ENCODE data around the gene RASGRF1. TPM values are rescaled to one million over a fixed set of nuclear protein-coding genes. Genes with fewer than 3 reads are reported as not detected.

The RASGRF1 gene
- total RNA-seq, 1 donor from 2014 or later = not detected

DNA sequence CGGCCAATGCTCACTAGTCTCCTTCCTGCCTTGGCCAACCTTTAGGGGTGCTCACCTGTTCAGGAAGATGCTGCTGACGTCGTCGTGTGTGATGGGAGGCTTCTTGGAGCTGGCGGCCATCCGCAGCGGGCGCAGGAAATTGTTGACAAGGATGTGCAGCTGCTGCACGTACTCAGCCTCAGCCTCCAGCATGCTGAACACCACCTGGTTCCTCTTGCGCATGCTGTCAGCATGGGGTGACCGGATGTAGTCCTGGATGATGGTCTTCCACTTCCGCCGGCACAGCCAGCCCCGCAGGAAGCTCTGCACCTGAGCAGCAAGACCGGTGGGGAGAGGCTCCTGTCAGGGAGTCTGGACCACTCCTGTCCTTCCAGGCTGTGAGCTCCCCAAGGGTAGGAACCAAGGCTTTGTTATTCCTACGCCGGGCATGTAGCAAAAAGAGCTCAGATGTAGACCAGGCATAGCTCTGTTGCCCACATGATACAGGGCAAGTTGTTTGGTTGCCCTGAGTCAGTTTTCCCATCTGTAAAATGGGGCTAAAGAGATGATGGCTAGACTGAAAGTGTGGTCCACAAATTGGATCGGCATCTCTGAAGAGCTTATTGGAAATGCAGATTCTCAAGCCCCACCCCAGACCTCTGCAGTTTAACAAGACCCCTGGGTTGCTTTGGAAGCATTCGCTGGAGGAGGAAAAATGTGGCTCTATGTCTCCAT is 43.7 kb downstream of the RASGRF1 start:
- TF ChIP-seq, protein P1, sequence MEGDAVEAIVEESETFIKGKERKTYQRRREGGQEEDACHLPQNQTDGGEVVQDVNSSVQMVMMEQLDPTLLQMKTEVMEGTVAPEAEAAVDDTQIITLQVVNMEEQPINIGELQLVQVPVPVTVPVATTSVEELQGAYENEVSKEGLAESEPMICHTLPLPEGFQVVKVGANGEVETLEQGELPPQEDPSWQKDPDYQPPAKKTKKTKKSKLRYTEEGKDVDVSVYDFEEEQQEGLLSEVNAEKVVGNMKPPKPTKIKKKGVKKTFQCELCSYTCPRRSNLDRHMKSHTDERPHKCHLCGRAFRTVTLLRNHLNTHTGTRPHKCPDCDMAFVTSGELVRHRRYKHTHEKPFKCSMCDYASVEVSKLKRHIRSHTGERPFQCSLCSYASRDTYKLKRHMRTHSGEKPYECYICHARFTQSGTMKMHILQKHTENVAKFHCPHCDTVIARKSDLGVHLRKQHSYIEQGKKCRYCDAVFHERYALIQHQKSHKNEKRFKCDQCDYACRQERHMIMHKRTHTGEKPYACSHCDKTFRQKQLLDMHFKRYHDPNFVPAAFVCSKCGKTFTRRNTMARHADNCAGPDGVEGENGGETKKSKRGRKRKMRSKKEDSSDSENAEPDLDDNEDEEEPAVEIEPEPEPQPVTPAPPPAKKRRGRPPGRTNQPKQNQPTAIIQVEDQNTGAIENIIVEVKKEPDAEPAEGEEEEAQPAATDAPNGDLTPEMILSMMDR (IDR thresholded peaks at IDR 0.05; ENCODE audit: borderline replicate concordance) = no peak
- Histone ChIP-seq H3K4me1 (no peaks in the 10 kb centered on the region), H3K9me3 (replicated peaks) (peaks cover 11% of the 10 kb centered on the region), H3K36me3 (no peaks in the 10 kb centered on the region), H3K4me3 (no peak overlapping the region), H3K27me3 (ENCODE audit: low read depth) (no peaks in the 10 kb centered on the region), H3K27ac (replicated peaks) (no peak overlapping the region)
- no peak for DNase-seq
- intact Hi-C loops (cut with micrococcal nuclease) = no loop called here

DNA sequence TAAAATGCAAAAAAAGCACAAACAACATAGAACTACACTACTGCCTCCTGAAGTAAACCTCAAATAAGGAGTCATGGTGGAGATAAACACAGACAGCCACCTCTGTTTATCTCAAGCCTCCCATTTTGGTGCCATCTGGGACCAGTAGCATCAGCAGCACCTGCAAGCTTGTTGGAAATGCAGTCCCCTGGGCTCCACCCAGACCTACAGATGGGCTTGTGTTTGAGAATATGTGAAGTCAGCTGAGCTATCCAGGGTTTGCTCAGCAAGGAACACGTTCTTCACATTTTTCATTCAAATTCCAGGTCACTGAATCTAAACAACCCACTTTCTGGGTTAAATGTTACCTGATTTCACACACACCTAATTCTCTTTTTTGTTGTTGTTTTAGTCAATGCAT is 45.5 kb downstream of the RASGRF1 start:
- Histone ChIP-seq H3K27ac (replicated peaks) (no peak overlapping the region), H3K4me3 (no peak overlapping the region), H3K36me3 (no peaks in the 10 kb centered on the region), H3K9me3 (replicated peaks) (peaks cover 11% of the 10 kb centered on the region), H3K27me3 (ENCODE audit: low read depth) (no peaks in the 10 kb centered on the region), H3K4me1 (no peaks in the 10 kb centered on the region)
- no peak for DNase-seq
- TF ChIP-seq, protein P1 (IDR thresholded peaks at IDR 0.05; ENCODE audit: borderline replicate concordance) = no peak
- intact Hi-C loops (cut with micrococcal nuclease) = no loop called here

DNA sequence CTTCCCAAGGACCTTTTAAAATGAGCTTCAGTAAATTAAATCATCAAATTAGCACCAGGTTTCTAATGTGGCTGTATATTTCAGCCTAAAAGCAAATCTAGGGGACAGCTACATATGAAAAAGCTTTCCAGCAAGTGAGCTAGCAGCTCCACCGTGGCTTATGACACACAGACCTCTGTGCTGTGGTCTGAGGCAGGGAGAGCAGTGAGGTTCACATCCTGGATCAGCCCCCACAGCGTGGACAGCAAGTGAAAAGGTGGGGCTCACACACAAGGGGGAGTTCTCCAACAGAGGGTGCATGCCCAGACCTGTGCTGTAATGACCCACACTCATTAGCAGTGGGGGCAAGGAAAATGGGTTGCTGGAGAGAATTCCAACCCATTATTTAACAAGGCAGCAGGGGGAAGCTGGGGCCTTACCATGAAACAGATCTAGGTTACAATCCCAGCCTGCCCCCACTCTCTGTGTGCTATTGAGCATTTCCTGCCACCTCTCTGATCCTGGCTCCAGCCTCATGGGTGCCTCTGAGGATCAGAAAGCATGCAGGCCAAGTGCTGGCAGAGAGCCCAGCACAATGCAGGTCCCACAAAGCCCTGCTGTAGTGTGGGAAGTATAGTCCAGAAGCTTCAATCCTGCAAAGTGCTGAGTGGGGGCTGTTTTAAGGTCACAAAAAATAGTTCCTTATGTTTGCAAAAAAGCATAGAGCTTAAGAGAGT is 48.2 kb downstream of the RASGRF1 start:
- intact Hi-C loops (cut with micrococcal nuclease) = no loop called here
- Histone ChIP-seq H3K9me3 (replicated peaks) (peaks cover 11% of the 10 kb centered on the region), H3K4me3 (no peak overlapping the region), H3K27ac (replicated peaks) (no peak overlapping the region), H3K27me3 (ENCODE audit: low read depth) (peaks cover 10% of the 10 kb centered on the region), H3K36me3 (no peaks in the 10 kb centered on the region), H3K4me1 (no peaks in the 10 kb centered on the region)
- DNase-seq = no peak
- TF ChIP-seq, protein P1 (IDR thresholded peaks at IDR 0.05; ENCODE audit: borderline replicate concordance) = no peak

DNA sequence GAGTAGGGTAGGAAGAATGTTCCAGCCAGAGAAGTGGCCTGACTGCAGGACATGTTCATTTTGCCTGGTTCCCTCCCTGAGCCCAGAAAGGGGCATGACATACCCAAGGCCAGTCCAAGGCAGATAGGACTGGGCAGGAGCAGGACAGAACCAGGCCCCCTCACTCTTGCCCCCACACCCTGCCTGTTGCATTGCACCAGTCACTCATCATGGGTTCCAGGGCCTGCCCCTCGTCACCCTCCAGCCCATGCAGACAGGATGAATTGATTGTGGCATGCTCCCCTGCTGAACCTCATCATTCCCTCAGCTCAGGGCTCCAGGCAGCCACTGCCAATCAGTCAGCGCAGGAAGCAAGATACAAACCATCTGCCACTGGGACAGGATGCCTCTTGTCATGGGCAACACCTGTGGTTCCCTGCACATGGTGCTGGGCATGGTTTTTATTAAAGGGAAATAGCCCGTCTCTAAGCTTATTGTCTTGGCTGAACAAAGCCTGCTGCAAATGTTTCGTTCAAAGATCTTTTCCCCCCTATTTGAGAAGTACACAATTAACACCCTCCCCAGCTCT is 48.9 kb downstream of the RASGRF1 start:
- no peaks in the 10 kb centered on the region for H3K4me1 ChIP-seq
- no peak overlapping the region for H3K4me3 ChIP-seq
- intact Hi-C loops (cut with micrococcal nuclease) = no loop called here
- TF ChIP-seq, protein P1 (IDR thresholded peaks at IDR 0.05; ENCODE audit: borderline replicate concordance) = no peak
- no peak overlapping the region for H3K27ac ChIP-seq (replicated peaks)
- no peak for DNase-seq
- H3K9me3 ChIP-seq (replicated peaks) = peaks cover 11% of the 10 kb centered on the region
- no peaks in the 10 kb centered on the region for H3K36me3 ChIP-seq
- H3K27me3 ChIP-seq (ENCODE audit: low read depth) = peaks cover 16% of the 10 kb centered on the region

DNA sequence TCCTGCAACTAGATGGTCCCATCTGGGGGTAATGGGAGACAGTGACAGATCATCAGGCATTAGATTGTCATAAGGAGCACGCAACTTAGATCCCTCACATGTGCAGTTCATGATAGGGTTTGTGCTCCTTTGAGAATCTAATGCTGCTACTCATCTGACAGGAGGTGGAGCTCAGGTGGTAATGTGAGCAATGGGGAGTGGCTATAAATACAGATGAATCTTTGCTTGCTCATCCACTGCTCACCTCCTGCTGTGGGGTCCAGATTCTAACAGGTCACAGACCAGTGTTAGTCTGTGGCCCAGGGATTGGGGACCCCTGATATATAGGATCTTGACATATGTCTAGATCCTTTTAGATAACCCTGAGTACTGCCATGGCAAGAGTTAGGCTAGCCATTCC is 52.7 kb downstream of the RASGRF1 start:
- no peaks in the 10 kb centered on the region for H3K4me1 ChIP-seq
- peaks cover 15% of the 10 kb centered on the region for H3K9me3 ChIP-seq (replicated peaks)
- TF ChIP-seq, protein P1 (IDR thresholded peaks at IDR 0.05; ENCODE audit: borderline replicate concordance) = no peak
- H3K4me3 ChIP-seq = no peak overlapping the region
- no peaks in the 10 kb centered on the region for H3K36me3 ChIP-seq
- H3K27ac ChIP-seq (replicated peaks) = no peak overlapping the region
- intact Hi-C loops (cut with micrococcal nuclease) = no loop called here
- peaks cover 32% of the 10 kb centered on the region for H3K27me3 ChIP-seq (ENCODE audit: low read depth)
- DNase-seq = no peak

Data from left ventricle myocardium inferior (tissue), 1 donor.